Liver (tissue), 9 donors: ENCODE results near the gene TMTC1. TPM values are rescaled to one million over a fixed set of nuclear protein-coding genes. Genes with fewer than 3 reads are reported as not detected.

Experiments
- DNase-seq: peaks from one replicate; pipeline ENCODE4 v3.0.0-alpha.2; 2017; ENCODE audit warnings: low spot score
- H3K27ac ChIP-seq, 2 donors: one replicate each; pipeline ENCODE4 v1.7.0; 2013; ENCODE audit warnings: inconsistent platforms in 2 of 2, low read length in 2 of 2, control low read depth in 1 of 2, low read depth in 1 of 2, mild to moderate bottlenecking in 1 of 2
- H3K27me3 ChIP-seq, 4 donors: one replicate each; pipeline versions ENCODE4 v1.6.1 to v1.7.0; 2013; ENCODE audit warnings: low read length in 3 of 4, inconsistent platforms in 1 of 4, mild to moderate bottlenecking in 1 of 4, moderate library complexity in 1 of 4; ENCODE audit not compliant: control insufficient read depth in 4 of 4, insufficient read depth in 4 of 4
- H3K36me3 ChIP-seq, 4 donors: one replicate each; pipeline versions ENCODE4 v1.6.1 to v1.7.0; 2013; ENCODE audit warnings: low read length in 3 of 4, mild to moderate bottlenecking in 3 of 4, low read depth in 1 of 4, moderate library complexity in 1 of 4; ENCODE audit not compliant: control insufficient read depth in 4 of 4, insufficient read depth in 3 of 4
- H3K4me1 ChIP-seq, 4 donors: one replicate each; pipeline versions ENCODE4 v1.6.1 to v1.7.0; 2013; ENCODE audit warnings: low read length in 3 of 4, mild to moderate bottlenecking in 3 of 4, moderate library complexity in 1 of 4; ENCODE audit not compliant: control insufficient read depth in 4 of 4, insufficient read depth in 4 of 4
- H3K4me3 ChIP-seq, 3 donors: one replicate each; pipeline versions ENCODE4 v1.6.1 to v1.7.0; 2013; ENCODE audit warnings: low read length in 3 of 3, control low read depth in 1 of 3, low read depth in 1 of 3, mild to moderate bottlenecking in 1 of 3
- H3K9ac ChIP-seq, 2 donors: one replicate each; pipeline ENCODE4 v1.7.0; 2013; ENCODE audit warnings: low read length in 2 of 2, mild to moderate bottlenecking in 2 of 2, moderate library complexity in 2 of 2, control low read depth in 1 of 2, low read depth in 1 of 2
- H3K9me3 ChIP-seq, 4 donors: one replicate each; pipeline versions ENCODE4 v1.6.1 to v1.7.0; 2013; ENCODE audit warnings: low read length in 3 of 4; ENCODE audit not compliant: control insufficient read depth in 4 of 4
- EGR1 ChIP-seq, 2 donors: IDR thresholded peaks; 2 replicates each; pipeline ENCODE4 v1.6.1; 2016 to 2018; ENCODE audit warnings: antibody characterized with exemption in 2 of 2, low read depth in 2 of 2
- FOXA1 ChIP-seq: IDR thresholded peaks from 2 replicates; pipeline ENCODE4 v1.6.1; 2016; ENCODE audit warnings: antibody characterized with exemption
- FOXA2 ChIP-seq: IDR thresholded peaks from 2 replicates; pipeline ENCODE4 v1.6.1; 2016; ENCODE audit warnings: antibody characterized with exemption
- GABPA ChIP-seq, 2 donors: IDR thresholded peaks in 1 of 2; conservative IDR thresholded peaks in 1 of 2; 2 replicates each; pipeline ENCODE4 v1.6.1; 2016; ENCODE audit warnings: antibody characterized with exemption in 2 of 2, mild to moderate bottlenecking in 1 of 2, moderate library complexity in 1 of 2
- HNF4A ChIP-seq, 2 donors: conservative IDR thresholded peaks; 2 replicates each; pipeline ENCODE4 v1.6.1; 2016; ENCODE audit warnings: antibody characterized with exemption in 2 of 2, mild to moderate bottlenecking in 2 of 2
- HNF4G ChIP-seq: IDR thresholded peaks from 2 replicates; pipeline ENCODE4 v1.6.1; 2016; ENCODE audit warnings: antibody characterized with exemption
- JUND ChIP-seq, 2 donors: IDR thresholded peaks; 2 replicates each; pipeline ENCODE4 v1.6.1; 2016; ENCODE audit warnings: antibody characterized with exemption in 2 of 2
- MAX ChIP-seq: IDR thresholded peaks from 2 replicates; pipeline ENCODE4 v1.6.1; 2016; ENCODE audit warnings: antibody characterized with exemption
- NR2F2 ChIP-seq: IDR thresholded peaks from 2 replicates; pipeline ENCODE4 v1.6.1; 2016; ENCODE audit warnings: antibody characterized with exemption
- RAD21 ChIP-seq, 2 donors: IDR thresholded peaks; 2 replicates each; pipeline ENCODE4 v1.6.1; 2016; ENCODE audit warnings: antibody characterized with exemption in 2 of 2, mild to moderate bottlenecking in 2 of 2
- RXRA ChIP-seq, 2 donors: IDR thresholded peaks; 2 replicates each; pipeline ENCODE4 v1.6.1; 2017 to 2018; ENCODE audit warnings: antibody characterized with exemption in 2 of 2, mild to moderate bottlenecking in 1 of 2
- SP1 ChIP-seq: IDR thresholded peaks from 2 replicates; pipeline ENCODE4 v1.6.1; 2018; ENCODE audit warnings: antibody characterized with exemption, mild to moderate bottlenecking
- TAF1 ChIP-seq: conservative IDR thresholded peaks from 2 replicates; pipeline ENCODE4 v1.6.1; 2016; ENCODE audit warnings: antibody characterized with exemption, mild to moderate bottlenecking
- YY1 ChIP-seq: IDR thresholded peaks from 2 replicates; pipeline ENCODE4 v1.6.1; 2016; ENCODE audit warnings: antibody characterized with exemption, mild to moderate bottlenecking
- ZBTB33 ChIP-seq: IDR thresholded peaks from 2 replicates; pipeline ENCODE4 v1.6.1; 2016; ENCODE audit warnings: antibody characterized with exemption
- WGBS: extraction: QIAGEN DNeasy Blood & Tissue Kit; methylation state at CpG from one replicate; pipeline ENCODE4 v1.1.7; 2013; 5-methylcytosine and 5-hydroxymethylcytosine counted together
- polyA plus RNA-seq, 2 donors: library from polyadenylated mRNA; stranded (reverse) in 1 of 2; unstranded in 1 of 2; fragments of 200-250 nt in 1 of 2; fragments of >200 nt in 1 of 2; fragmentation: Nextera tagmentation in 1 of 2; extraction: Ambion mirVana in 1 of 2; gene quantifications; one replicate each; pipeline versions ENCODE4 v1.2.1 to v1.2.3, GENCODE V29; 2013 to 2015
- total RNA-seq, 2 donors: library from RNA; depleted of rRNA; stranded (reverse); fragments of >200 nt; gene quantifications; one replicate each; pipeline ENCODE4 v1.2.3, GENCODE V29; 2014
- TF ChIP-seq, protein P1 (sequence below): IDR thresholded peaks from 2 replicates; pipeline ENCODE4 v1.6.1; 2016; ENCODE audit warnings: antibody characterized with exemption
- TF ChIP-seq, protein P2 (sequence below): fragments of 150-350 bp; IDR thresholded peaks from 2 replicates; pipeline ENCODE4 v1.5.1; 2017; ENCODE audit warnings: improper control_type of control experiment, low read depth, low read length; ENCODE audit not compliant: missing input control
- donor health status: healthy.
- donor health status: healthy.
- donor health status: healthy.
- donor health status: healthy.
- donor health status: healthy.

The TMTC1 gene
- total and polyA plus RNA-seq, 4 donors, result 0.76 to 3.3 (median 2.1) TPM

DNA sequence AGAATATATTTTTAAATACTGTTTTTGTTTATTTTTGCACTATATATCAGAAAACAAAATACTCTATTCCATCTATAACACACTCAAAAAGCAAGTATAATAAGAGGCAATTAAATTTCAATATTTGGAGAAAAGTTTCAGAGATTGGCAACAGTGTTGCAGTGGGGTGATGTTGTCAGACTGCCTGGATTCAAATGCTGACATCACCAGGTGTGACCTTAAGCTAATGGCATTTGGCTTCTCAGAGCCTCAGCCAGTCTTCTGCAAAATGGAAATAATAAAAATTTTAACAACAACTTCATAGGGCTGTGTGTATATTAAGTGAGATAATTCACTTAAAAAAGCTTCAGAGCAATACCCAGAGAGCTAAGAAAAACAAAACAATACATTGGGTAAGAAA, 74.7 kb downstream of the TMTC1 start:
- TF ChIP-seq EGR1 (IDR thresholded peaks at IDR 0.05; ENCODE audit: low read depth in 2 of 2), result no peak
- no peak for TF ChIP-seq SP1
- no peak for TF ChIP-seq TAF1
- H3K27me3 ChIP-seq, result no peaks in the 10 kb centered on the region

DNA sequence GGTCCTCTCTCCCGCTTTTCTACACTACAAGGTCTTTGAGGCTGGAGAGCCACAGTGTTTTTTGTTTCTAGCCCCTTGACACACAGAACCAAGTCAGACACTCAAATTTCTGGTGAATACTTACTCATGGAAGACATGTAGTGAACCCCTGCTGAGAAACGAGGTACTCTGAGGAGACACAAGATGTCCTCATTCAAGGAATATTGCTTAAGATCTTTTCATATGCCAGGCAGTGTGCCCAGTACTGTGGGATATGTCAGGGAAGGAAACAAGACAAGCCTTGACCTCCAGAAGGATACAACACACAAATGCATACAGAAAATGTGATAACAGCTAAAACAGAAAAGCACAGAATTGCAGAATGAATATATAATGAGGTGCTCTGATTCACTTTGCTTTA, 75.9 kb downstream of the TMTC1 start:
- no peaks in the 10 kb centered on the region for H3K9me3 ChIP-seq
- no peaks in the 10 kb centered on the region for H3K36me3 ChIP-seq
- H3K4me1 ChIP-seq, result no peaks in the 10 kb centered on the region
- no peak overlapping the region for H3K9ac ChIP-seq
- no peaks in the 10 kb centered on the region for H3K27me3 ChIP-seq
- no peak for DNase-seq
- WGBS, result 80% methylated on average over 2 of the region's 2 CpGs
- no peak overlapping the region for H3K27ac ChIP-seq
- TF ChIP-seq GABPA (IDR thresholded peaks at IDR 0.05 in 1 of 2, conservative IDR thresholded peaks at IDR 0.05 in 1 of 2), result no peak
- no peak for TF ChIP-seq EGR1 (IDR thresholded peaks at IDR 0.05; ENCODE audit: low read depth in 2 of 2)
- no peak for TF ChIP-seq RAD21 (IDR thresholded peaks at IDR 0.05)
- no peak for TF ChIP-seq HNF4A (conservative IDR thresholded peaks at IDR 0.05)
- TF ChIP-seq, protein P1, sequence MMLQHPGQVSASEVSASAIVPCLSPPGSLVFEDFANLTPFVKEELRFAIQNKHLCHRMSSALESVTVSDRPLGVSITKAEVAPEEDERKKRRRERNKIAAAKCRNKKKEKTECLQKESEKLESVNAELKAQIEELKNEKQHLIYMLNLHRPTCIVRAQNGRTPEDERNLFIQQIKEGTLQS, result no peak
- no peak overlapping the region for H3K4me3 ChIP-seq

More for the DNA sequence above, 74.7 kb downstream of the TMTC1 start:
- H3K27ac ChIP-seq, result no peak overlapping the region
- H3K4me3 ChIP-seq, result no peak overlapping the region
- no peaks in the 10 kb centered on the region for H3K4me1 ChIP-seq
- DNase-seq, result no peak
- no peaks in the 10 kb centered on the region for H3K9me3 ChIP-seq
- no peak overlapping the region for H3K9ac ChIP-seq
- no peaks in the 10 kb centered on the region for H3K36me3 ChIP-seq

- H3K27me3 ChIP-seq, result no peaks in the 10 kb centered on the region
- H3K27ac ChIP-seq, result no peak overlapping the region
- H3K4me3 ChIP-seq, result no peak overlapping the region
- DNase-seq, result no peak
- no peaks in the 10 kb centered on the region for H3K36me3 ChIP-seq
- H3K4me1 ChIP-seq, result no peaks in the 10 kb centered on the region
- no peak overlapping the region for H3K9ac ChIP-seq
- no peaks in the 10 kb centered on the region for H3K9me3 ChIP-seq
- TF ChIP-seq JUND (IDR thresholded peaks at IDR 0.05) (no peak), RAD21 (IDR thresholded peaks at IDR 0.05) (no peak), RXRA (IDR thresholded peaks at IDR 0.05) (no peak), HNF4G (no peak), EGR1 (IDR thresholded peaks at IDR 0.05; ENCODE audit: low read depth in 2 of 2) (no peak), SP1 (no peak), NR2F2 (no peak), YY1 (no peak), HNF4A (conservative IDR thresholded peaks at IDR 0.05) (no peak), MAX (no peak), GABPA (IDR thresholded peaks at IDR 0.05 in 1 of 2, conservative IDR thresholded peaks at IDR 0.05 in 1 of 2) (no peak), FOXA2 (no peak), TAF1 (no peak), ZBTB33 (no peak), FOXA1 (no peak)
- TF ChIP-seq, protein P2, sequence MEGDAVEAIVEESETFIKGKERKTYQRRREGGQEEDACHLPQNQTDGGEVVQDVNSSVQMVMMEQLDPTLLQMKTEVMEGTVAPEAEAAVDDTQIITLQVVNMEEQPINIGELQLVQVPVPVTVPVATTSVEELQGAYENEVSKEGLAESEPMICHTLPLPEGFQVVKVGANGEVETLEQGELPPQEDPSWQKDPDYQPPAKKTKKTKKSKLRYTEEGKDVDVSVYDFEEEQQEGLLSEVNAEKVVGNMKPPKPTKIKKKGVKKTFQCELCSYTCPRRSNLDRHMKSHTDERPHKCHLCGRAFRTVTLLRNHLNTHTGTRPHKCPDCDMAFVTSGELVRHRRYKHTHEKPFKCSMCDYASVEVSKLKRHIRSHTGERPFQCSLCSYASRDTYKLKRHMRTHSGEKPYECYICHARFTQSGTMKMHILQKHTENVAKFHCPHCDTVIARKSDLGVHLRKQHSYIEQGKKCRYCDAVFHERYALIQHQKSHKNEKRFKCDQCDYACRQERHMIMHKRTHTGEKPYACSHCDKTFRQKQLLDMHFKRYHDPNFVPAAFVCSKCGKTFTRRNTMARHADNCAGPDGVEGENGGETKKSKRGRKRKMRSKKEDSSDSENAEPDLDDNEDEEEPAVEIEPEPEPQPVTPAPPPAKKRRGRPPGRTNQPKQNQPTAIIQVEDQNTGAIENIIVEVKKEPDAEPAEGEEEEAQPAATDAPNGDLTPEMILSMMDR, result no peak
- TF ChIP-seq, protein P1, result no peak
- WGBS, result 68% methylated on average over 2 of the region's 2 CpGs
Measured at GRCh38 chr12:29706311-29706710, 77.4 kb downstream of the TMTC1 start.
